Activated naive CD4-positive, alpha-beta T cell (primary cell): Measurements from ENCODE around the gene S100A3.
"Not testable (repeated sequence)": the region's sequence is repeated elsewhere in the genome, so short reads cannot be mapped to it uniquely, and the experiment has no call there.

Source experiments
- DNase-seq, 4 experiments: peaks; one replicate each; lab custom pipeline; 2025; lab: John Stamatoyannopoulos, UW

The S100A3 gene

DNA sequence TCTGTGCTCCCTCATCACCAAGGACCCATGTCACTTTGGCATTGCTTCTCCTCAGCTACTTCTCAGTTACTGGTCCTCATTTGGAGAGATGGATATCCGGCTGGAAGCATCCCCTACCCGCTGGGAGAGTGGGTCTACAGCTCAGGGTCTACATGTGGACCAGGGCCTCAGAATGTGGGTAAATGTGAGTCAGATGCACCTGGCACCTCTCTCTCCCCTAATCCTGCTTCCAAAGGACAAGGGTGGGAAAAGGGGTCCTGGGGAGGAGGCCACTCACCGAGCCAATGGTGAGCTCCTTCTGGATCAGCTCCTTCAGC, 14.2 kb downstream of the S100A3 start:
- no peak for DNase-seq

GRCh38 chr1:153534226-153534924, 14.7 kb downstream of the S100A3 start:
- no peak for DNase-seq

DNA sequence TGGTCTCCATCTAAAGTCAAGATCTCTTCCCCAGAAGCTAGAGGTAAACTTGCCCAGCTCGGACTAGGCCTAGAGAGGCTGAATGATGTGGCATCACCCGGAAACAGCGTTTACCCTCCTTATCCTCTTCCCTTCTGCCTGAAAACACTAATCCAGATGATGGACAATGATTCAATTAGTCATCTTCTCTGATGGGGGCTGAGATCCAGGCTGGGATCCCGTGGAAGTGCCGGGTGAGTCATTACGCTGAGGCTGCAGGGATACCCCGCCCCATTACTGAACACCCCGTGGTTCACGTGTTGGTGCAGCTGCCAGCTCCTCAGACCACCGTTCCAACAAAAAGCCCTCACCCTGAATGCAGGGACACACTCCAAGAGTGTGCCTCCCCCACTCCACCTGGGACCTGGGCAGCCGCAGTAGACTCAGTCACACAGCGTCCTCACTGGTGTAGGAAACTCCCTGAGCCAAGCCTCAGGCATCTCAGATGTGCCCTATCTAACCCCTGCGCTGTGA, 15.3 kb downstream of the S100A3 start:
- no peak for DNase-seq

- peak; percentile 22 to 62 (median 46) for DNase-seq
Observed at GRCh38 chr1:153532769-153533599, 16.1 kb downstream of the S100A3 start.

GRCh38 chr1:153532181-153532580, 16.9 kb downstream of the S100A3 start:
- DNase-seq: no peak

DNA sequence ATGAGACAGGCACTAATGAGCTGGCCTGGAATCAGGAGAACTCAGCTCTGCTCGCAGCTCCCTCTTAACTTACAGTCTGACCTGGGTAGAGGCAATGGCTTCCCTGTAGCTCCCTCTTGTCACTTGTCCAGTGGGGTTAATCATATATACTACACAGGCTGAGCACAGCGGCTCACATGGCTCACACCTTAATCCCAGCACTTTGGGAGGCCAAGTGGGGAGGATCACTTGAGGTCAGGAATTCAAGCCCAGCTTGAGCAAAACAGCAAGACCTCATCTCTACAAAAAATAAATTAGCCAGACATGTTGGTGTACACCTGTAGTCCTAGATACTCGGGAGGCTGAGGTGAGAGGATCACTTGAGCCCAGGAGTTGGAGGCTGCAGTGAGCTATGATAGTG, 17.4 kb downstream of the S100A3 start:
- no peak for DNase-seq

DNA sequence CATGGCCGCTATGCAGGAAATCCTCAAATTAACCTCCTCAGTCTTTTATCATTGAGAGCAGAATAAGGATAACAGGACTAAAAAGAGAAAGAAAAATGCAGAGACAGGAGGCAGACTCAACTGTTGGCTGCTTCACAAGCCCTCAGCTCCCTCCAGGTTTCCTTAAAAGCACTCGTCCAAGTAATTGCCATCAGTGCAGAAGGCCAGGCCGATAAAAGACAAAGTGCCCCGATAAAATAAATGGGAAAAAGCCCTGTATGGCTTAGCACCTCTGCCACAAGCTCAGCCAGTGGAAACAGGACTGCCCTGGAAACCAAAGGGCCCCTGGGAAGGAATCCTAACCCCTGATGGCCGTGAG, 21.4 kb downstream of the S100A3 start:
- DNase-seq: no peak

- no peak for DNase-seq
Observed at GRCh38 chr1:153527023-153527682, 21.9 kb downstream of the S100A3 start.

DNA sequence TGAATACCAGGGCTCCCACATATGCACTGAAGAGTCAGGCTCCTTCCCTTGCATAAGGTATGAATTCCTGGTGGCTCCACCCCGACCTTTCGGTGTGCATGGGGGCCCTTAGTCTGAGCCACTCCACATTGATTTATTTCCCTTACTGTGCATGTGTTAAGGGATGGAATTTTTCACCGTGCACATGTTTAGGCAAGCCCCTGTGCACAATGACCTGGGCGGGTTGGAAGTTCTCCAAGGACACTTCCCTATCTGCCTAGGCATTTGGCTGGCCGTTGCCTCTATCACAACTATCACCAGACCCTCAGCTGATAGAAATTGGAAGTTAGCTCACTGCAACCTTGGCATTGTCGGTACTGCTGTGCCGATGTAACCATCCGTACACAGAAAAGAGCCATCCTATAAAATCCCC, 22.9 kb downstream of the S100A3 start:
- DNase-seq: no peak

DNA sequence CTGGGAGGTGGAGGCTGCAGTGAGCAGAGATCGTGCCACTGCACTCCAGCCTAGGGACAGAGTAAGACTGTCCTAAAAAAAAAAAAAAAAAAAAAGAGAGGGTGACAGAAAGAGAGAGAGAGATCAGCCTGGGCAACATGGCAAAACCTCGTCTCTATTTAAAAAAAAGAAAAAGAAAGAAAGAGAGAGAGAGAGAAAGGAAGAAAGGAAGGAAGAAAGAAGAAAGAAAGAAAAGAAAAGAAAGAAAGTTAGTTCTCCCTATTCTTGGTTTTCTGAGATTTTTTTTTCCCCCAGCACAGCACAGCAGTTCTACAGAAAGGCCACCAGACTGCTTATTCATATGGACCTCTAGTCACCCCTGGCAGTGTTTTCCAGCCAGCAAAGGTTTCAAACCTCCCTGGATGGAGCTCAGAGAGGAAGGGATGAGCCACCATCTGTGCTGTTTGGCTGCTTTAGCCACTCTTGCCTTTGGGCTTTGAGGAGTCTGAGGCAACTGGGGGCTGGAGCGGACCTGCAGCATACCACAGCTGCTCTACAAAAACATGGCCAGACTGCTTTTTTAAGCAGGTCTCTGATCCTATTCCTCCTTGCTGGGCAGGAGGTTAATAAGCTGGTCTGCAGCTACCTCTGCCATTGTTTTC, 23.9 kb downstream of the S100A3 start:
- no peak for DNase-seq

DNA sequence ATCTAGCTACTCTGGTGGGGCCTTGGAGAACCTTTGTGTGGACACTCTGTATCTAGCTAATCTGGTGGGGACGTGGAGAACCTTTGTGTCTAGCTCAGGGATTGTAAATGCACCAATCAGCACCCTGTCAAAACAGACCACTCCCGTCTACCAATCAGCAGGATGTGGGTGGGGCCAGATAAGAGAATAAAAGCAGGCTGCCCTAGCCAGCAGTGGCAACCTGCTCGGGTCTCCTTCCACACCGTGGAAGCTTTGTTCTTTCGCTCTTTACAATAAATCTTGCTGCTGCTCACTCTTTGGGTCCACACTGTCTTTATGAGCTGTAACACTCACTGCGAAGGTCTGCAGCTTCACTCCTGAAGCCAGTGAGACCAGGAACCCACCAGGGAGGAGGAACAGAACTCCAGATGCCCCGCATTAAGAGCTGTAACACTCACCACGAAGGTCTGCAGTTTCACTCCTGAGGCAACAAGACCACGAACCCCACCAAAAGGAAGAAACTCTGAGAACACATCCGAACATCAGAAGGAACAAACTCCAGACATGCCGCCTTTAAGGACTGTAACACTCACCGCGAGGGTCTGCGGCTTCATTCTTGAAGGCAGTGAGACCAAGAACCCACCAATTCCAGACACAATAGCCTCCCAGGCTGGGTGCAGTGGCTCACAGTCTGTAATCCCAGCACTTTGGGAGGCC, 26.6 kb downstream of the S100A3 start:
- not testable (repeated sequence) for DNase-seq

DNA sequence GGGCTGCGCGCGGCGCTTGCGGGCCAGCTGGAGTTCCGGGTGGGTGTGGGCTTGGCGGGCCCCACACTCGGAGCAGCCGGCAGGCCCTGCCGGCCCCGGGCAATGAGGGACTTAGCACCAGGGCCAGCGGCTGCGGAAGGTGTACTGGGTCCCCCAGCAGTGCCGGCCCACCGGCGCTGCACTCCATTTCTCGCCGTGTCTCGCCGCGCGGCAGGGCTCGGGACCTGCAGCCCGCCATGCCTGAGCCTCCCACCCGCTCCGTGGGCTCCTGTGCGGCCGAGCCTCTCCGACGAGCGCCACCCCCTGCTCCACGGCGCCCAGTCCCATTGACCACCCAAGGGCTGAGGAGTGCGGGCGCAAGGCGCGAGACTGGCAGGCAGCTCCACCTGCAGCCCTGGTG, 27.2 kb downstream of the S100A3 start:
- not testable (repeated sequence) for DNase-seq

GRCh38 chr1:153520818-153521476, 28.1 kb downstream of the S100A3 start:
- no peak for DNase-seq

GRCh38 chr1:153520137-153520691, 28.8 kb downstream of the S100A3 start:
- not testable (repeated sequence) for DNase-seq

DNA sequence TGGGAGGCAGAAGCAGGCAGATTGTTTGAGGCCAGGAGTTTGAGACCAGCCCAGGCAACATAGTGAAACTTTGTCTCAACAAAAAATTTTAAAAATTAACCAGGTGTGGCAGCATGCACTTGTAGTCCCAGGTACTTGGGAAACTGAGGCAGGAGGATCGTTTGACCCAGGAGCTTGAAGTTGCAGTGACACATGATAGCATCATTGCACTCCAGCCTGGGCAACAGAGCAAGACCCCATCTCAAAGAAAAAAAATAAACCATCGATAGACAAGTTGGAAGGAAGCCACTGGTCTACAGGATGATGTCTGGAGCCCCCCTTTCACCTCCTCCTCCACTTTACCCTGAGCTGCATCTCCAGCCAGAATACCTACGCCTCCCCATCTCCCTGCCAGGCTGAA, 29.8 kb downstream of the S100A3 start:
- no peak for DNase-seq

GRCh38 chr1:153515504-153516394, 33.3 kb downstream of the S100A3 start:
- DNase-seq: no peak

DNA sequence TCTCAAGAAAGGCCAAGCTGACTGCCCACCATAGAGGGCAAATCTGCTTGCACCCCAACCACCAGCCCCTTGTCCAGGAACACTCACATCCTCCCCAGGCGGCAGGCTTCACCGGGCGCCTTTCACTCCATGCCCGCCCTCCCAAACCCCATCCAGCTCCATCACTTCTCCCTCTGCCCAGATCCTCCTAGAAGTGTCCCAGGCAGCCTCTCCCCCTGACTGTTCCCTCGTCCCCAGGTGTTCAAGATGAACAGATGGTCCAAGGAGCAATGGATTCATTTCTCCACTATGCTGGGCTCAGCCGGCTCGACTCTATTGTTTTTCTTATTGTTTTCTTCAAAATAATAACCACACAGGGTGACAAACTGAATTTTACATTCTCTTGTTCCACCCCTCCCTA, 35.4 kb downstream of the S100A3 start:
- no peak for DNase-seq

DNA sequence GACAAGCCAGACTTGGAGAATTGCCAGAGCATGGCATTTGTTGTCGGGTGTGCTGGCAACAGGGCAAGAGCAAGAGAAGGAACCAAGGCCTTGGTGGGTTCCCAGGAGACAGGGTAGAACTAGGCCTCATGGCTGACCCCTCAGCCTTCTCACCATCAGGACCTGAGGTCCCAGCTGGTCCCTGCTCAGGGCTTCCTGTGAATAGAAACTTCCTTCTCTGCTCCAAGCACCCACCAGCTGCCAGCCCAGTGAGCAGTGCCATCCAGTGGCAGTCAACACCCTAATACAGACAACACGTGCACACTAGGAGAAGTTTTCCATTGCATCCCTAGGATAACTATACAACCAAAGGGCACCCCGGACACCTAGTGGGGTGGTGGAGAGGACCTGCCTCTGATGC, 36.0 kb downstream of the S100A3 start:
- no peak for DNase-seq

DNA sequence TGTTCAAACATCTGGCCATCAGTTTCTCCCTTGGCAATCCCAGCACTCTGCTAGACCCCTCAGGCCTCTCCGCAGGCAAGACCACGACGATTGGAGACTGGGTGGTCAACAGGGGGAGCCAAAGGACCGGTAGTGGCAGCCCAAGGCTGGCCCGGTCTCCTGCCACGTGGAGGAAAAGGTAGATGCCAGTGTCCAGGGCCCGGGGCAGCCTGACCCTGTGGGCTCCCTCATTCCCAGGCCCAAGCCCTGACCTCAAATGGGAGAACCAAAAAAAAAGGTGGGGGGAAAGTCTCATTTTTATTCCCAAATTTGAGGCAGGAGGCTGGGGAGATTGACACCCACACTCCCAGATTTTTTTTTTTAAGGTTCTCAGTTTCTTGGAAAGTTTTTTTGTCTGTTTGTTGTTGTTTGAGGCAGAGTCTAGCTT, 38.1 kb downstream of the S100A3 start:
- peak; percentile 40 to 68 (median 58) for DNase-seq
